OCI-LY7 (cell line): ENCODE data around the gene MFRP. TPM values are rescaled to one million over a fixed set of nuclear protein-coding genes. Genes with fewer than 3 reads are reported as not detected.
A peak's percentile ranks its signal among the peaks of the same experiment; 100 is the strongest.

ENCODE experiments used
- BruUV-seq: library from RNA; stranded (reverse); fragments of 400-500 nt; replicated peaks from 2 replicates; lab custom pipeline; 2021; lab: Mats Ljungman, UMichigan
- CTCF ChIA-PET: fragments of 300-600 bp; sonication (Branson Sonifier 250); formaldehyde crosslinking; loops from one replicate; lab custom pipeline; 2022; ENCODE audit warnings: antibody characterized with exemption; ENCODE audit not compliant: unreplicated experiment; lab: Charles Lee
- POLR2A ChIA-PET: fragments of 300-600 bp; sonication (Branson Sonifier 250); formaldehyde crosslinking; loops from one replicate; lab custom pipeline; 2022; ENCODE audit warnings: antibody characterized with exemption; lab: Charles Lee
- DNase-seq: peaks from one replicate; pipeline ENCODE4 v3.0.0-alpha.2; 2015; ENCODE audit warnings: low spot score
- H2AFZ ChIP-seq: fragments of 200-600 bp; sonication (generic), shearing (Covaris generic); 2 replicates; pipeline ENCODE4 v1.6.1; 2014; ENCODE audit warnings: mild to moderate bottlenecking, antibody characterized with exemption, low read length, moderate library complexity
- H3K27ac ChIP-seq: fragments of 200-600 bp; sonication (generic); 2 replicates; pipeline ENCODE4 v1.5.1; 2014; ENCODE audit warnings: mixed run types, low read depth, mild to moderate bottlenecking, moderate library complexity, low read length, inconsistent platforms; ENCODE audit not compliant: poor library complexity, severe bottlenecking
- H3K36me3 ChIP-seq: fragments of 200-600 bp; sonication (generic); 2 replicates; pipeline ENCODE4 v1.6.1; 2014; ENCODE audit warnings: mild to moderate bottlenecking, antibody characterized with exemption, low read length, moderate library complexity, mixed read lengths; ENCODE audit not compliant: insufficient read depth
- H3K4me1 ChIP-seq: fragments of 200-600 bp; sonication (generic); 2 replicates; pipeline ENCODE4 v1.5.1; 2014; ENCODE audit warnings: mild to moderate bottlenecking, low read length; ENCODE audit not compliant: insufficient read depth, poor library complexity, severe bottlenecking
- H3K4me2 ChIP-seq: fragments of 200-600 bp; sonication (generic); 2 replicates; pipeline ENCODE4 v1.6.1; 2014; ENCODE audit warnings: mild to moderate bottlenecking, low read length
- H3K4me3 ChIP-seq: fragments of 200-600 bp; sonication (generic); 2 replicates; pipeline ENCODE4 v1.5.1; 2014; ENCODE audit warnings: mild to moderate bottlenecking, low read depth, low read length; ENCODE audit not compliant: poor library complexity, severe bottlenecking
- H3K79me2 ChIP-seq: fragments of 200-600 bp; sonication (generic); 2 replicates; pipeline ENCODE4 v1.6.1; 2016; ENCODE audit warnings: low read depth, mild to moderate bottlenecking, low read length, moderate library complexity, mixed read lengths; ENCODE audit not compliant: insufficient read depth
- H3K9me2 ChIP-seq: fragments of 200-600 bp; sonication (generic); 2 replicates; pipeline ENCODE4 v1.6.1; 2016; ENCODE audit warnings: mild to moderate bottlenecking, low read length, mixed read lengths; ENCODE audit not compliant: insufficient read depth
- H3K9me3 ChIP-seq: fragments of 200-600 bp; sonication (generic); 2 replicates; pipeline ENCODE4 v1.6.1; 2014; ENCODE audit warnings: mild to moderate bottlenecking, mixed run types, low read length, mixed read lengths
- H4K20me1 ChIP-seq: fragments of 200-600 bp; sonication (generic); 2 replicates; pipeline ENCODE4 v1.6.1; 2014; ENCODE audit warnings: mild to moderate bottlenecking, antibody characterized with exemption, low read length, moderate library complexity, mixed read lengths; ENCODE audit not compliant: insufficient read depth
- EZH2phosphoT487 ChIP-seq: fragments of 200-600 bp; sonication (generic); IDR thresholded peaks from 2 replicates; pipeline ENCODE4 v1.6.1; 2018; ENCODE audit warnings: low read depth, borderline replicate concordance, mild to moderate bottlenecking, mixed run types, antibody characterized with exemption, low read length, moderate library complexity, mixed read lengths
- intact Hi-C: fragments of 100-400 bp; cut with micrococcal nuclease; formaldehyde crosslinking; loops from one replicate; pipeline ENCODE4 v1.10.0; 2022; ENCODE audit not compliant: unreplicated experiment
- total RNA-seq, 2 experiments: library from RNA; depleted of rRNA in 1 of 2; stranded (reverse); fragments of >200 nt in 1 of 2; shearing (Covaris generic) in 1 of 2; gene quantifications; 2 replicates each; pipeline ENCODE4 v1.2.3, GENCODE V29; 2014 to 2022
- TF ChIP-seq, protein P1 (sequence below): fragments of 200-600 bp; sonication (generic); conservative IDR thresholded peaks from 2 replicates; pipeline ENCODE4 v1.5.1; 2014; ENCODE audit warnings: mild to moderate bottlenecking, antibody characterized with exemption, low read length, moderate library complexity, mixed read lengths

Gene MFRP
- total RNA-seq, 2 experiments from 2014 or later = not detected

DNA sequence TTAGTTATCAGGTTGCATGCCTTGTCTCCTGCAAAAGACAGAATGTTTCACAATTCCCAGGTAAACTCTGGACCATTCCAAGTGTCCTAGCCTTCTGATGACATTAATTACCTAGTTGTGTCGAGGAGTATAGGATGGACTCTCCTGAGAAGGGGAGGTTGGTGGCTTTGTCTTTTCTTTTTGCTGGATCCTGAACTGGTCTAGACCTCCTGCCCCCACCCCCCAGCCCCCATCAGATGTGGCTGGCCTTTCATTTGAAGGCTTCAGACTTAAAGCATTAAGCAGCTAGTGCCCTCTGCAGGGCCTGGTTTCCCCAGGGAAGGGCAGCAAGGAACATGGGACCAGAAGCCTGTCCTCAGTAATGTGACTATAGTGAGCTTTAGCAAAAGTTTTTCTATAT, 39.3 kb downstream of the MFRP start:
- intact Hi-C loops = no loop called here
- BruUV-seq = no TSS peak
- CTCF ChIA-PET = interaction anchor here (0.6 to 1.8 kb wide), 3 partner anchors 10 to 74 kb away, joined by 3 to 5 read pairs (median 4); no protein-coding TSS in a partner anchor
- H4K20me1 ChIP-seq = no peaks in the 10 kb centered on the region
- no peaks in the 10 kb centered on the region for H3K79me2 ChIP-seq
- H3K4me1 ChIP-seq = no peaks in the 10 kb centered on the region
- no peak overlapping the region for H2AFZ ChIP-seq
- peaks cover 31% of the 10 kb centered on the region for H3K36me3 ChIP-seq
- H3K27ac ChIP-seq = no peak overlapping the region
- no peak for TF ChIP-seq EZH2phosphoT487
- TF ChIP-seq, protein P1, sequence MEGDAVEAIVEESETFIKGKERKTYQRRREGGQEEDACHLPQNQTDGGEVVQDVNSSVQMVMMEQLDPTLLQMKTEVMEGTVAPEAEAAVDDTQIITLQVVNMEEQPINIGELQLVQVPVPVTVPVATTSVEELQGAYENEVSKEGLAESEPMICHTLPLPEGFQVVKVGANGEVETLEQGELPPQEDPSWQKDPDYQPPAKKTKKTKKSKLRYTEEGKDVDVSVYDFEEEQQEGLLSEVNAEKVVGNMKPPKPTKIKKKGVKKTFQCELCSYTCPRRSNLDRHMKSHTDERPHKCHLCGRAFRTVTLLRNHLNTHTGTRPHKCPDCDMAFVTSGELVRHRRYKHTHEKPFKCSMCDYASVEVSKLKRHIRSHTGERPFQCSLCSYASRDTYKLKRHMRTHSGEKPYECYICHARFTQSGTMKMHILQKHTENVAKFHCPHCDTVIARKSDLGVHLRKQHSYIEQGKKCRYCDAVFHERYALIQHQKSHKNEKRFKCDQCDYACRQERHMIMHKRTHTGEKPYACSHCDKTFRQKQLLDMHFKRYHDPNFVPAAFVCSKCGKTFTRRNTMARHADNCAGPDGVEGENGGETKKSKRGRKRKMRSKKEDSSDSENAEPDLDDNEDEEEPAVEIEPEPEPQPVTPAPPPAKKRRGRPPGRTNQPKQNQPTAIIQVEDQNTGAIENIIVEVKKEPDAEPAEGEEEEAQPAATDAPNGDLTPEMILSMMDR = peak; percentile 48
- no peaks in the 10 kb centered on the region for H3K9me3 ChIP-seq
- no peak overlapping the region for H3K4me3 ChIP-seq
- no peak for DNase-seq
- no peak overlapping the region for H3K4me2 ChIP-seq
- POLR2A ChIA-PET = interaction anchor here (0.6 to 0.7 kb wide), 2 partner anchors 171 to 703 kb away, joined by 3 to 4 read pairs; no protein-coding TSS in a partner anchor
- no peaks in the 10 kb centered on the region for H3K9me2 ChIP-seq

GRCh38 chr11:119306373-119306890, 40.1 kb downstream of the MFRP start:
- Histone ChIP-seq H2AFZ (no peak overlapping the region), H3K36me3 (peaks cover 39% of the 10 kb centered on the region), H4K20me1 (no peaks in the 10 kb centered on the region), H3K27ac (no peak overlapping the region), H3K4me1 (no peaks in the 10 kb centered on the region), H3K9me2 (no peaks in the 10 kb centered on the region), H3K4me2 (no peak overlapping the region), H3K9me3 (no peaks in the 10 kb centered on the region), H3K4me3 (no peak overlapping the region), H3K79me2 (no peaks in the 10 kb centered on the region)
- BruUV-seq = no TSS peak
- CTCF ChIA-PET = no interaction called here
- POLR2A ChIA-PET = interaction anchor here (0.6 to 0.7 kb wide), 2 partner anchors 91 to 172 kb away, joined by 3 to 5 read pairs; no protein-coding TSS in a partner anchor
- TF ChIP-seq, protein P1 = no peak
- no peak for TF ChIP-seq EZH2phosphoT487
- no peak for DNase-seq
- intact Hi-C loops = no loop called here

DNA sequence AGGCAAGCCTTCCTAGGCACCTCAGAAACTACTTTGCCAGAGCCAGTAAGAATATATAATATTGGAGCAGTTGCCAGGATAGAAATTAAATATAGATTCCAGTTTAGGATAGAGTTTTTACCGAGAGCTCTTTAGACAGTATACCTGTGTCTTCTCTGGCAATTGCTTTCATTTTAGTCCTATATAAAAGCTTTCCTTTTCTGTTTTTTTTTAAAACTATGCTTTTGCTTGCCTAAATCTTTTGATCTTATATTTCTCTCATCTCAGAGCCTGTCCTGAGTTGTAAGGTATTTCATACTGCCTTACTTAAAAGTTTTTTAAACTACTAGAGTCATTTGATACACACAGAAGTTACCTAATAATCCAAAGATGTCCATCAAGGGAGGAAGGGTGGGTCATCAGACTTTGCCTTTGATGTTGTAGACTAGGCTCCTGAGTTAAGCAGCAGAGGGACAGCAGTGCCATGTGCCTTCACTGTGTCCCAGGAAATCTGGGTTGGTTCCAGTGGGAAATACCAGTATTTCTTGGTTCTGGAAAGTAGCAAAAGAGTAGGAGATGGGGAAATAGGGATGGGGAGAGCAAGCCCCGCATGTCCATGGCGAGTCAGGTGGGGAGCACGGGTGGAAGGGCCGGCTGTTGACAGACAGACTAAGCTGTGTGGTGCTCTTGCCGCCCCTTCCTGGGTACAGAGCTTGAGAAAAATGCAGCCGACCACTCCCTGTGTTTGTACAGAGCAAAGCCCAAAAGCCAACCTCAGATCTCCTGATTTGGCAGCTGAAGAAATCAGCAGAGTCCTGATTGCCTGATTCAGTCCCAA, 40.7 kb downstream of the MFRP start:
- POLR2A ChIA-PET = interaction anchor here (0.6 kb wide), 1 partner anchor 90 kb away, joined by 5 read pairs; no protein-coding TSS in a partner anchor
- Histone ChIP-seq H3K79me2 (no peaks in the 10 kb centered on the region), H3K4me1 (no peaks in the 10 kb centered on the region), H3K36me3 (peaks cover 45% of the 10 kb centered on the region), H2AFZ (no peak overlapping the region), H3K9me3 (no peaks in the 10 kb centered on the region), H3K9me2 (no peaks in the 10 kb centered on the region), H3K27ac (no peak overlapping the region), H3K4me3 (no peak overlapping the region), H3K4me2 (no peak overlapping the region), H4K20me1 (no peaks in the 10 kb centered on the region)
- CTCF ChIA-PET = no interaction called here
- TF ChIP-seq, protein P1 = no peak
- TF ChIP-seq EZH2phosphoT487 = no peak
- BruUV-seq = no TSS peak
- no peak for DNase-seq
- intact Hi-C loops = no loop called here
